ENCODE results near the gene GALNT9. TPM values are rescaled to one million over a fixed set of nuclear protein-coding genes. Genes with fewer than 3 reads are reported as not detected.
A peak's percentile ranks its signal among the peaks of the same experiment; 100 is the strongest.

GALNT9 gene
- total RNA-seq, 2 experiments from 2014 or later: 0.30 TPM; not detected in 1

DNA sequence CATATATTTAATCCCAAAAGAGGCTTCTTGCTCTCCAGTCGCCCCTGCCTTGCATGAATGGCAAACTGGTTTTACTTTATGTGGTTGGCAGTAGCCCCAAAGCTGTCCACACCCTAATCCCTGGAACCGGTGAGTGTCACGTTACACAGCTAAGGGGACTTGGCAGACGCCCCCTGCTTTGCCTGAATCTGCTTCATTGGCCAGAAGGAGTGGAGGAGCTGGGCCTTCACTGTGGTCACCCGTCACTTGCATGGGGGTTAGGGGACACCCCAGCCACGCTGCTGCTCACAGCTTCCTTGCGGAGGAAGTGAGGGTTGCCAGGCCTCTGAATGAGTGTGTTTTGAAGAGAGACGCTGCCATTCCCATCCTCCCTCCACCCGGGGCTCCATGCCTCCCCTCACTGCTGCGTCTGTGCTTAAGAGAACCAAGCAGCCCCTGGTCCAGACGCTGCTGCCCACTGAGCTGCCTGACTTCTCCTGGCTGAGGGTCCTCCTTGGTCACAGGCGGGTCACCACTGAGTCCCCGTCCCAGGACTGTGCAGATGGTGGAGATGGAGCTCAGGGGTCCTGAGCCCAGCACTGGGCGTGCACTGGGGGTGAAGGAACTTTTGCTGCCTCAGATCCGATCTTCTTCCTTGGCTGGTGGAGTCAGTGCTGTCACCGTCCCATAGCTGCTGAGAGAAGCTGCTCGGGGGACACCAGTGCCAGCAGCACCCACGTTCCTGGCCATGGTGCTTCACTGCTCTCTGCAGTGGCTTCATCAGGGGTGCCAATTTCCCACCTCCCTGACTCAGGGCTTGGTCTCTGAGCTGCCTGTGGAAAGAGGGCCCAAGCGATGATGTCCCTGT is 39.8 kb downstream of the GALNT9 start:
- Mint-ChIP-seq H3K4me3 (no peak overlapping the region), H3K9me3 (ENCODE audit: low read depth) (no peaks in the 10 kb centered on the region), H3K36me3 (ENCODE audit: low read depth) (no peaks in the 10 kb centered on the region), H3K27me3 (peaks cover 23% of the 10 kb centered on the region), H3K27ac (no peak overlapping the region), H3K4me1 (no peaks in the 10 kb centered on the region)
- ChIA-PET CTCF (interaction anchor here (0.6 kb wide), 1 partner anchor 326 kb away, joined by 5 read pairs; no protein-coding TSS in a partner anchor), POLR2A (no interaction called here)
- intact Hi-C loops (cut with DNase I, micrococcal nuclease): loop anchor here (10.0 kb wide), 2 partner anchors 85 to 105 kb away; no protein-coding TSS in a partner anchor
- no peak for ATAC-seq
- no peak for DNase-seq

DNA sequence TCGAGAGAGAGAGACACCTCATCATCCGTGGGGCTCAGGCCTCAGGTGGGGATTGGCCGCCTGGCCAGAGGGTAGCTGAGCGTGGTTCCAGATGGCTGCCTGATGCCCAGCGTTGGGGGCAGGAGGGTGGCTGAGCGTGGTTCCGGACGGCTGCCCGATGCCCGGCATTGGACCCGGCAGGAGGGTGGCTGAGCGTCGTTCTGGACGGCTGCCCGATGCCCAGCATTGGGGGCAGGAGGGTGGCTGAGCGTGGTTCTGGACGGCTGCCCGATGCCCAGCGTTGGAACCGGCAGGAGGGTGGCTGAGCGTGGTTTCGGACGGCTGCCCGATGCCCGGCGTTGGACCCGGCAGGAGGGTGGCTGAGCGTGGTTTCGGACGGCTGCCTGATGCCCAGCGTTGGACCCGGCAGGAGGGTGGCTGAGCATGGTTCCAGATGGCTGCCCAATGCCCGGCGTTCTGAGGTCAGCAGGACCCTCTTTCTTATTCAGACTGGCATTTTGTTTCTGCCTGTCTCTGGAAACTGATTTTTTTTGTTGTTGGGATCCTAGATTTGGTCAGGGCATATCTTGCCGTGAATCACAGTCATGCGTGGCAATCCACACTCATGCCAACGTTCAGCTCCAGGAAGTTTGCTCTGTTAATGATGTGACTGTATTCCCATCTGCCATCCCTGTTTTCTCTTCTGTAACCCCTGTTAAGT is 40.7 kb downstream of the GALNT9 start:
- Mint-ChIP-seq H3K27me3 (peaks cover 28% of the 10 kb centered on the region), H3K36me3 (ENCODE audit: low read depth) (no peaks in the 10 kb centered on the region), H3K4me1 (no peaks in the 10 kb centered on the region), H3K9me3 (ENCODE audit: low read depth) (no peaks in the 10 kb centered on the region), H3K27ac (no peak overlapping the region), H3K4me3 (no peak overlapping the region)
- DNase-seq (no peak), ATAC-seq (no peak)
- ChIA-PET POLR2A (no interaction called here), CTCF (no interaction called here)
- intact Hi-C loops (cut with DNase I, micrococcal nuclease): loop anchor here (10.0 kb wide), 2 partner anchors 86 to 106 kb away; no protein-coding TSS in a partner anchor

DNA sequence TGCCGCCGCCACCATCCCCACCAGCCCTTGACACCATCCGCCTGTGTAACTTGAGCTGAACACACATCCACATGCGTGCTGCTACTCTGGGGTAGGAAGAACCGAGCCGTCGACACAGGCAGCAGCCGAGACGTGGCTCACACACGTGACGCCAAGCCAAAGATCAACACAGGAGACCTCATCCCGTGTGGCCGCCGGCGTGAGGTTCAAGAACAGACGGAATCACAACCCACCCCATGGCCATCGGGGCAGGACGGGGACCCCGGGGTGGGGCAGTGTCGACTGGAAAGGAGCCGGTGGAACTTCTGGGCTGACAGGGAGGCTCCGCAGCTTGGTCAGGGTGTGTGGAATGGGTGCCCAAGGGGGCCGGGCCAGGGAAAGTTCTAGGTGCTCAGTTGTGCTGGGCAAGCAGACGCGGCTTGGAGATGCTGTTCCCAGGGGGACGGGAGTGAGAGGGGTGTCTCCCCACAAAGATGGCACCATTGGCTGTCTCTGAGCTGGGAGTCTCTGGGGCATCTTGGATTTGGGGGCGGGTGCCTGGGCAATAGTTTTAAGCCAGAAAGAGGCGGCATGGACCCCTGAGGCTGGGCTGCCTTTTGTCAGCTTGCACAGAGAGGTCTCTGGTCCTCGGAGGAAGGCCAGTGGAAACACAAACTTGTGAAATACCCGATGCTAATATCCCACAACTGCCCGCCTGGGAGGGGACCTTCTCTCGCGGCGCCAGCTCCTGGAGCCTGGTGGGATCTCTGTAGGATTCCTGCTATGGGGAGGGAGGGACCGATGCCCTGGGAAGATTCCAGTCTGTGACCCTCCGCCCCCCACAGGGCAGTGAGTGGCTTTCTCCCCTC is 41.8 kb downstream of the GALNT9 start:
- peaks cover 28% of the 10 kb centered on the region for H3K27me3 Mint-ChIP-seq
- intact Hi-C loops (cut with DNase I, micrococcal nuclease): loop anchor here (10.0 kb wide), 2 partner anchors 87 to 107 kb away; no protein-coding TSS in a partner anchor
- no peak overlapping the region for H3K4me3 Mint-ChIP-seq
- H3K27ac Mint-ChIP-seq: no peak overlapping the region
- no peaks in the 10 kb centered on the region for H3K4me1 Mint-ChIP-seq
- ChIA-PET CTCF (no interaction called here), POLR2A (no interaction called here)
- ATAC-seq (no peak), DNase-seq (no peak)
- H3K36me3 Mint-ChIP-seq (ENCODE audit: low read depth): no peaks in the 10 kb centered on the region
- no peaks in the 10 kb centered on the region for H3K9me3 Mint-ChIP-seq (ENCODE audit: low read depth)

DNA sequence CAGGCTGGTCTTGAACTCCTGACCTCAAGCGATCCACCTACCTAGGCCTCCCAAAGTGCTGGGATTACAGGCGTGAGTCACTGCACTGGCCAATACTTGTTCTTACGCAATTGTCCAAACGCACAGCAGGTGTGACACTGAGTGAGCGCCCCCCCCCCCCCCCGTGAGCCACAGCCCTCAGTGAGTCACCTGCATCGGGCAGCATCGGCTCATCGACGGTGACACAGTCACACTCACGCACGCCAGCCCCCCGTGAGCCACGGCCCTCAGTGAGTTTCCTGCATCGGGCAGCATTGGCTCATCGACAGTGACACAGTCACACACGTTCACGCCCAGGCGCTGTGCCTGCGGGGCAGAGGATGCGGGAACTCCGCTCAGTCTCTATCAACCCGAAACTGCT is 42.5 kb downstream of the GALNT9 start:
- no peaks in the 10 kb centered on the region for H3K36me3 Mint-ChIP-seq (ENCODE audit: low read depth)
- DNase-seq (no peak), ATAC-seq (no peak)
- CTCF ChIA-PET: no interaction called here
- peaks cover 28% of the 10 kb centered on the region for H3K27me3 Mint-ChIP-seq
- H3K4me3 Mint-ChIP-seq: no peak overlapping the region
- no peaks in the 10 kb centered on the region for H3K9me3 Mint-ChIP-seq (ENCODE audit: low read depth)
- POLR2A ChIA-PET: no interaction called here
- no peak overlapping the region for H3K27ac Mint-ChIP-seq
- H3K4me1 Mint-ChIP-seq: no peaks in the 10 kb centered on the region
- intact Hi-C loops (cut with DNase I, micrococcal nuclease): loop anchor here (10.0 kb wide), 2 partner anchors 88 to 108 kb away; no protein-coding TSS in a partner anchor

DNA sequence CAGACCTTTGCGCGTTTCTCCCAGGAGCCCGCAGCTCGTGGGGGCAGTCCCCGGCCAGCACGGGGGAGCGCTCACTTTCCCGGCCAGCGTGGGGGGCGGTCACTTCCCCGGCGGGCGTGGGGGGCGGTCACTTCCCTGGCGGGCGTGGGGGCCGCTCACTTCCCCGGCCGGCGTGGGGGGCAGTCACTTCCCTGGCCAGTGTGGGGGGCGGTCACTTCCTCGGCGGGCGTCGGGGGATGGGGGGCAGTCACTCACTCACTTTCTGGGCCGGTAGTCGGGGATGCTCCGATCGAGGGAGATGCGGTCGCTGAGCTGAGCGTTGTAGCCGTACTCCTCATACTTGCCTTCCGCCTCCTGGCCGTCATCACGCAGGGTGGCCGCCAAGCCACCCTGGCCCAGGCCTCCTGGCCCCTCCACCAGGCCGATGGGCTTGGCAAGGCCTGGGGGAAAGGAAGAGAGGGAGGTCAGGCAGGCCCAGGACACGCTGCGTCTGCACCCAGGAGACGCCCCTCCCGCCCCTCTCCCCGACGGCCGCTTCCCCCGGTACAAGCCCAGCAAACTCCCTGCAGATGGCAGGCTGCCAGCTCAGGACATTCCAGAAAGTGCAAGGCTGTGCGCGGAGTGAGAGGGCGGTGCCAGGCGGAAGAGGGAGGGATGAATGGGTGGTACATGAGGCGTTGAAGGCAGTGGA is 43.3 kb downstream of the GALNT9 start:
- no peaks in the 10 kb centered on the region for H3K4me1 Mint-ChIP-seq
- ChIA-PET CTCF (no interaction called here), POLR2A (no interaction called here)
- H3K27me3 Mint-ChIP-seq: peaks cover 28% of the 10 kb centered on the region
- ATAC-seq (no peak), DNase-seq (no peak)
- H3K36me3 Mint-ChIP-seq (ENCODE audit: low read depth): no peaks in the 10 kb centered on the region
- no peak overlapping the region for H3K4me3 Mint-ChIP-seq
- intact Hi-C loops (cut with DNase I, micrococcal nuclease): loop anchor here (10.0 kb wide), 2 partner anchors 89 to 109 kb away; no protein-coding TSS in a partner anchor
- H3K9me3 Mint-ChIP-seq (ENCODE audit: low read depth): no peaks in the 10 kb centered on the region
- no peak overlapping the region for H3K27ac Mint-ChIP-seq

DNA sequence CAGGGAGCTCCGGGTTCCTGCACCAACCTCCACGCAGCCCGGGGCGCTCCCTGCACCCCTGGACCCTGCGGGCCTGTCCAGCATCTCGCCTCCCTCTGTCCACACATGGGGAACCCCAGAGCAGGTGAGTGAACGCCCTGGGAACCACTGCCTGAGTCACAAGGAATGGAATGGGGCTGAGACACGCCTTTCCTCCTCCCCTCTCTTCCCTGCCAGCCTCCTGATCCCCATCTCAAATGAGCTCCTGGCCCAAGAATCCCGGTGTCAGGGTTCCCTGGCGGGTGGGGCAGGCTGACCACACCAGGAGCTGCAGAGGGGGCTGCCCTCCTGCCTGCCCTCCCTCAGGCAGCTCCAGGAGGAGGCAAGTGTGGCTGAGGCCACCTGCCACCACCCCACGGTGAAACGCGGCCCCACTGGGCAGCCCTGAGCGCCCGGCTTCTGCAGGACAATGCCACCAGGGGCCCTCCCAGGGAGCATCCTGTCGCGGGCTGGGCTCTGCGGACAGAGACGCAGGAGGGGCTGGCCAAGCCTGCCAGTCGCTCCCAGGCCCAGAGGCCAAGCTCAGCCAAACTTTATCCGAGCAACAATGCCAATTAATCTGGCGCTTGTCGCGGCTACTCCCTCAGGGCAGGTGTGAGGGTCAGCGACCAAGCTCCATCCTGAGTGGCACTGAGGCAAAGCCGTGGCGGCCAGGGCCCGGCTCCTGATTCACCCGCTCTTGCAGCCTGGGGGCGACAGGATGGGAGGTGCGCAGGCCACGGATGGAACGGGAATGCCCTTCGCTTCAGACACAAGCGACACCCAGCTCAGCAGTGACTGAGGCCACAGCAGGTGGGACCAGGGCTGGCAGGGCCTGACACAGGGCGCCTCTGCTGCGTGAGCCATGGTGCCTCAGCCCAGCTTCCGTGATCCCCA is 44.3 kb downstream of the GALNT9 start:
- no peak overlapping the region for H3K27ac Mint-ChIP-seq
- no peak for ATAC-seq
- DNase-seq: no peak
- ChIA-PET CTCF (interaction anchor here (1.0 kb wide), 1 partner anchor 43 kb away, joined by 4 read pairs; no protein-coding TSS in a partner anchor), POLR2A (no interaction called here)
- no peaks in the 10 kb centered on the region for H3K36me3 Mint-ChIP-seq (ENCODE audit: low read depth)
- H3K4me1 Mint-ChIP-seq: no peaks in the 10 kb centered on the region
- no peak overlapping the region for H3K4me3 Mint-ChIP-seq
- H3K9me3 Mint-ChIP-seq (ENCODE audit: low read depth): no peaks in the 10 kb centered on the region
- intact Hi-C loops (cut with DNase I, micrococcal nuclease): loop anchor here (10.0 kb wide), 2 partner anchors 90 to 110 kb away; no protein-coding TSS in a partner anchor
- H3K27me3 Mint-ChIP-seq: peaks cover 28% of the 10 kb centered on the region

DNA sequence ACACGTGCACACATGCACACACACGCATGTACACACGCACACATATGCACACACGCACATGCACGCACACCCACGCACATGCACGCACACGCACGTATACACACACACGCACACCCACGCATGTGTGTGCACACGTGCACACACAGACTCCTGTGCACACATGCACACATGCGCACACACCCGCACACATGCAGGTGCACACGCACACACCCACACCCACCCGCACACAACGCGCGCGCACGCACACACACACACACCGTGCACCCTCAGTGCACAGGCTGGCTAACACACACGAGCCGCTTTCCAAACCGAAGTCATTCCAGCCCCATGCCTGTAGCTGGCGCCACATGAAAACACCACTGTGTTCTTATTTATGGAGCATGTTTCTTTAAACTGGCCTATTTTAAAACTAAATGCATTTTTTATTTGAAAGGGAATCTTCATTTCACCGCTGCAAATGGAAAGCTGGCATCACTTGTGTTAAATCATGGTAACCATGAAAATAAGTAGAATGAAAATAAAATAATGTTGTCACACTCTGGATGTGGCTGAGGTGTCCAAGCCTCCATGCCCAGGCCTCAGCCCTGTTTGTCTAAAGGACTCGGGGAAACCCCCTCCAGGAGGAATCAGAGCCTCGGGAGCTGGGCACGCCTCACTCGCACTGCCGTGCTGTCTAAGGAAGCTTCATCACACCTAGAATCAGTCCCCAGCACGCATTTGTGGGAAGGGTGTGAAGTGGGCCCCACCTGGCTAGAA is 45.1 kb downstream of the GALNT9 start:
- Mint-ChIP-seq H3K9me3 (ENCODE audit: low read depth) (no peaks in the 10 kb centered on the region), H3K27me3 (peaks cover 31% of the 10 kb centered on the region), H3K27ac (no peak overlapping the region), H3K36me3 (ENCODE audit: low read depth) (no peaks in the 10 kb centered on the region), H3K4me1 (no peaks in the 10 kb centered on the region), H3K4me3 (no peak overlapping the region)
- intact Hi-C loops (cut with DNase I, micrococcal nuclease): loop anchor here (10.0 kb wide), 2 partner anchors 91 to 111 kb away; no protein-coding TSS in a partner anchor
- DNase-seq (peak; percentile 25), ATAC-seq (no peak)
- ChIA-PET CTCF (interaction anchor here (1.0 kb wide), 1 partner anchor 44 kb away, joined by 4 read pairs; no protein-coding TSS in a partner anchor), POLR2A (no interaction called here)

DNA sequence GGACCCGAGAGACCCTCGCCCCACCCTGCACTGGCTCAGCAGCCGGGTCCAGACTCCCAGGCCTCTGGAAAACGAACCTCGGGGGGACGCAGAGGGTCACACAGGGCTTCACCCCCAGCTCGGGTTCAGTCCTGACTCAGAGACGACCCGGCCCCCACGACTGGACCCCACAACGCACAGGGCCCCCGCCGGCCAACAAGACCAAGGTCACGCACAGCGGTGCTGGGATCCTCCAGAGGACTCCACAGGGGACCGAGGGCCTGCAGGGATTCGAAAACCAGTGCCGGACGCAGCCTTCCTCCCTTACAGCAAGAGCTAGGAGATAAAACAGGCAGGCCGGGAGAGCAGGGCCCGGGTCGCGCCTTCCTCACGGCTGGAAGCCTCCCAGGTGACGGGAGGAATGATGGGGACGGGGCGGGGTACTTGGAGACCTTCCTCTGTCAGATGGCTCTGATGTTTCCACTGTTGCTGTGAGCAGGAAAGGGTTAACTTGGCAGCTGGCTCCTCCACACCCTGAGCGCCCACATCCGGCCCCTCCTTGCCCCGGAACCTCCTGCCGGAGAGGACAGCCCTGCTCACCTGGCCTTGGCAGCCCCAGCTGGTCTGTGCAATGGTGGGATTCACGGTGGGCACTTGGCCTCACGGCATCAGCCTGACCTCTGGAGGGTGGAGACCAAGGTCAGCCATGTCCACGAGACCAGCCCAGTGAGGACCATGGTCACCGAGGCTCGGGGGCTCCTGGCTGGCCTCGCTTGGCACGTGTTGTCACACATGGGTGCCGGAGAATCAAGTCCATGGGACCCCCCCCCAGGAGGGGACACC is 46.2 kb downstream of the GALNT9 start:
- intact Hi-C loops (cut with DNase I, micrococcal nuclease): loop anchor here (10.0 kb wide), 2 partner anchors 92 to 112 kb away; no protein-coding TSS in a partner anchor
- no peak overlapping the region for H3K4me3 Mint-ChIP-seq
- H3K27me3 Mint-ChIP-seq: peaks cover 28% of the 10 kb centered on the region
- DNase-seq: no peak
- no peaks in the 10 kb centered on the region for H3K4me1 Mint-ChIP-seq
- no peak for ATAC-seq
- H3K9me3 Mint-ChIP-seq (ENCODE audit: low read depth): no peaks in the 10 kb centered on the region
- ChIA-PET POLR2A (no interaction called here), CTCF (no interaction called here)
- no peak overlapping the region for H3K27ac Mint-ChIP-seq
- no peaks in the 10 kb centered on the region for H3K36me3 Mint-ChIP-seq (ENCODE audit: low read depth)
